ENCODE data around the gene CDC42BPG.
"Not testable (repeated sequence)": the region's sequence is repeated elsewhere in the genome, so short reads cannot be mapped to it uniquely, and the experiment has no call there.

The CDC42BPG gene

GRCh38 chr11:64826578-64827450 lies 17.6 kb downstream of the CDC42BPG start:
- DNase-seq (ENCODE audit: low read depth): no peak

GRCh38 chr11:64826062-64826461 lies 18.4 kb downstream of the CDC42BPG start:
- no peak for DNase-seq (ENCODE audit: low read depth)
- no peak overlapping the region for H3K4me3 ChIP-seq (ENCODE audit: low read depth, low read length)

More at GRCh38 chr11:64826578-64827450, 17.6 kb downstream of the CDC42BPG start:
- H3K4me3 ChIP-seq (ENCODE audit: low read depth, low read length): no peak overlapping the region

- no peak overlapping the region for H3K4me3 ChIP-seq (ENCODE audit: low read depth, low read length)
- DNase-seq (ENCODE audit: low read depth): no peak
Observed at GRCh38 chr11:64823568-64824119, 20.8 kb downstream of the CDC42BPG start.

GRCh38 chr11:64817476-64817875 lies 27.0 kb downstream of the CDC42BPG start:
- H3K4me3 ChIP-seq (ENCODE audit: low read depth, low read length): no peak overlapping the region
- no peak for DNase-seq (ENCODE audit: low read depth)

GRCh38 chr11:64815433-64815832 lies 29.0 kb downstream of the CDC42BPG start:
- not testable (repeated sequence) for H3K4me3 ChIP-seq (ENCODE audit: low read depth, low read length); DNase-seq (ENCODE audit: low read depth)

GRCh38 chr11:64814712-64815187 lies 29.7 kb downstream of the CDC42BPG start:
- DNase-seq (ENCODE audit: low read depth): no peak
- H3K4me3 ChIP-seq (ENCODE audit: low read depth, low read length): no peak overlapping the region

- no peak for DNase-seq (ENCODE audit: low read depth)
- no peak overlapping the region for H3K4me3 ChIP-seq (ENCODE audit: low read depth, low read length)
Observed at GRCh38 chr11:64813826-64814225, 30.6 kb downstream of the CDC42BPG start.

GRCh38 chr11:64810891-64811272 lies 33.6 kb downstream of the CDC42BPG start:
- no peak for DNase-seq (ENCODE audit: low read depth)
- H3K4me3 ChIP-seq (ENCODE audit: low read depth, low read length): peak overlapping the region; percentile 92

- peak; percentile 80 for DNase-seq (ENCODE audit: low read depth)
Observed at GRCh38 chr11:64810271-64810890, 34.1 kb downstream of the CDC42BPG start, which contains the start of gene MEN1. MEN1 (minus strand) TSS chr11:64810551; CDS start chr11:64810109, 442 bp downstream.

GRCh38 chr11:64809781-64810241 lies 34.6 kb downstream of the CDC42BPG start:
- peak overlapping the region; percentile 92 for H3K4me3 ChIP-seq (ENCODE audit: low read depth, low read length)
- DNase-seq (ENCODE audit: low read depth): no peak

More at GRCh38 chr11:64810271-64810890, 34.1 kb downstream of the CDC42BPG start, which contains the start of gene MEN1:
- peak within 1 kb of the TSS; percentile 92 for H3K4me3 ChIP-seq (ENCODE audit: low read depth, low read length)

- no peak overlapping the region for H3K4me3 ChIP-seq (ENCODE audit: low read depth, low read length)
- DNase-seq (ENCODE audit: low read depth): no peak
Observed at GRCh38 chr11:64805481-64805880, 39.0 kb downstream of the CDC42BPG start.

GRCh38 chr11:64804346-64805210 lies 39.9 kb downstream of the CDC42BPG start:
- DNase-seq (ENCODE audit: low read depth): no peak
- H3K4me3 ChIP-seq (ENCODE audit: low read depth, low read length): no peak overlapping the region

- peak overlapping the region; percentile 76 for H3K4me3 ChIP-seq (ENCODE audit: low read depth, low read length)
- DNase-seq (ENCODE audit: low read depth): no peak
Observed at GRCh38 chr11:64803846-64804345, 40.6 kb downstream of the CDC42BPG start.

GRCh38 chr11:64803158-64803845 lies 41.2 kb downstream of the CDC42BPG start, which contains the start of gene MAP4K2:
MAP4K2 (minus strand) TSS chr11:64803214; CDS start chr11:64803149, 65 bp downstream.
- DNase-seq (ENCODE audit: low read depth): peak; percentile 29
- peak within 1 kb of the TSS; percentile 76 for H3K4me3 ChIP-seq (ENCODE audit: low read depth, low read length)

- peak overlapping the region; percentile 76 for H3K4me3 ChIP-seq (ENCODE audit: low read depth, low read length)
- no peak for DNase-seq (ENCODE audit: low read depth)
Observed at GRCh38 chr11:64802370-64803157, 41.9 kb downstream of the CDC42BPG start.

- H3K4me3 ChIP-seq (ENCODE audit: low read depth, low read length): peak overlapping the region; percentile 76
- DNase-seq (ENCODE audit: low read depth): no peak
Observed at GRCh38 chr11:64801561-64802369, 42.7 kb downstream of the CDC42BPG start.

- DNase-seq (ENCODE audit: low read depth): no peak
- no peak overlapping the region for H3K4me3 ChIP-seq (ENCODE audit: low read depth, low read length)
Observed at GRCh38 chr11:64801158-64801464, 43.3 kb downstream of the CDC42BPG start.

All from skeletal muscle cell (primary cell).